Measurements from ENCODE around the gene TMEM114. TPM values are rescaled to one million over a fixed set of nuclear protein-coding genes. Genes with fewer than 3 reads are reported as not detected.

The TMEM114 gene
- total RNA-seq, 1 donor from 2014 or later: 1.8 TPM

DNA sequence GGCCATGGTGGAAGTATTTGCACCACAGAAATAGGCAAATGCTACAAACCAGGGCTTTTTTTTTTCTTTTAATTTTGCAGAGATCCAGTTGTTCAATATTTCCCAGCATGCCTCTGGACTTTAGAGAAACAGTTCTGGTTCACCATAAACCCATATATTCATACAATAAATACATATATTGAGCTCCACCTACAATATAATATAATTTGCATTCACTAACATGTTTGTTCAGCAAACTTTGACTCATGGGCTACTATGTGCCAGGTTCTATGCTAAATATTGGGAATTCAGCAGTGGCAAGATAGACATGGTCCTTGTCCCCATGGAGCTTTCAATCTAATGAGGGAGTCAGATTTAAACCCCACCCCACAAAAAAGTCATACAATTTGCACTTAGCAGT is 3.2 kb downstream of the TMEM114 start:
- DNase-seq (ENCODE audit: low spot score, unreplicated experiment): no peak
- H3K4me1 Mint-ChIP-seq (ENCODE audit: low read depth): peaks cover 5% of the 10 kb centered on the region
- H3K36me3 Mint-ChIP-seq (ENCODE audit: insufficient read depth): no peaks in the 10 kb centered on the region
- no peak overlapping the region for H3K4me3 Mint-ChIP-seq (ENCODE audit: low read depth)
- H3K9me3 Mint-ChIP-seq (ENCODE audit: low read depth): no peaks in the 10 kb centered on the region
- H3K27me3 Mint-ChIP-seq: peaks cover 39% of the 10 kb centered on the region
- TF ChIP-seq, protein P1, sequence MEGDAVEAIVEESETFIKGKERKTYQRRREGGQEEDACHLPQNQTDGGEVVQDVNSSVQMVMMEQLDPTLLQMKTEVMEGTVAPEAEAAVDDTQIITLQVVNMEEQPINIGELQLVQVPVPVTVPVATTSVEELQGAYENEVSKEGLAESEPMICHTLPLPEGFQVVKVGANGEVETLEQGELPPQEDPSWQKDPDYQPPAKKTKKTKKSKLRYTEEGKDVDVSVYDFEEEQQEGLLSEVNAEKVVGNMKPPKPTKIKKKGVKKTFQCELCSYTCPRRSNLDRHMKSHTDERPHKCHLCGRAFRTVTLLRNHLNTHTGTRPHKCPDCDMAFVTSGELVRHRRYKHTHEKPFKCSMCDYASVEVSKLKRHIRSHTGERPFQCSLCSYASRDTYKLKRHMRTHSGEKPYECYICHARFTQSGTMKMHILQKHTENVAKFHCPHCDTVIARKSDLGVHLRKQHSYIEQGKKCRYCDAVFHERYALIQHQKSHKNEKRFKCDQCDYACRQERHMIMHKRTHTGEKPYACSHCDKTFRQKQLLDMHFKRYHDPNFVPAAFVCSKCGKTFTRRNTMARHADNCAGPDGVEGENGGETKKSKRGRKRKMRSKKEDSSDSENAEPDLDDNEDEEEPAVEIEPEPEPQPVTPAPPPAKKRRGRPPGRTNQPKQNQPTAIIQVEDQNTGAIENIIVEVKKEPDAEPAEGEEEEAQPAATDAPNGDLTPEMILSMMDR (IDR thresholded peaks at IDR 0.05; ENCODE audit: unreplicated experiment): no peak
- no peak overlapping the region for H3K27ac Mint-ChIP-seq

DNA sequence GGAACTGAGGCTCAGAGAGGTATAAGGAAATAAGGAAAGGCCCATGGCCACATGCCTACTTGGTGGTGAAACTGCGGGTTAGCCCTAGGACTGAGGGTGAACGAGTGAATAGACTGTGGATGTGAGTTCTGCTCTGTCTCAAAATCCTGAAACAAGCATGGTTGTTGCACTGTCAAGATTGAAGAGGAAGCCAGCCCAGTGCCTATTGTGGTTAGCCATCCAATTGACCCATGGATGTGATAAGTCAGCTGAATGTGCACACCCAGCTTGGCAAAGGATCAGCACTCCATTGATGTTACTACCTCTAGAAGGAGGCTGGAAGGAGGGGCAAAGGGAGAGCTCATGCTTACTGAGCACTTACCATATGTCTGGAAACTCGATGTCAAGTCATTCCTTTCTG is 4.5 kb downstream of the TMEM114 start:
- peaks cover 39% of the 10 kb centered on the region for H3K27me3 Mint-ChIP-seq
- H3K9me3 Mint-ChIP-seq (ENCODE audit: low read depth): no peaks in the 10 kb centered on the region
- DNase-seq (ENCODE audit: low spot score, unreplicated experiment): no peak
- H3K4me3 Mint-ChIP-seq (ENCODE audit: low read depth): no peak overlapping the region
- no peak overlapping the region for H3K27ac Mint-ChIP-seq
- H3K36me3 Mint-ChIP-seq (ENCODE audit: insufficient read depth): no peaks in the 10 kb centered on the region
- TF ChIP-seq, protein P1 (IDR thresholded peaks at IDR 0.05; ENCODE audit: unreplicated experiment): no peak
- peaks cover 5% of the 10 kb centered on the region for H3K4me1 Mint-ChIP-seq (ENCODE audit: low read depth)

GRCh38 chr16:8585041-8585440 is 5.3 kb downstream of the TMEM114 start:
- DNase-seq (ENCODE audit: low spot score, unreplicated experiment): no peak
- no peak overlapping the region for H3K27ac Mint-ChIP-seq
- peaks cover 39% of the 10 kb centered on the region for H3K27me3 Mint-ChIP-seq
- peaks cover 5% of the 10 kb centered on the region for H3K4me1 Mint-ChIP-seq (ENCODE audit: low read depth)
- H3K9me3 Mint-ChIP-seq (ENCODE audit: low read depth): no peaks in the 10 kb centered on the region
- no peak overlapping the region for H3K4me3 Mint-ChIP-seq (ENCODE audit: low read depth)
- TF ChIP-seq, protein P1 (IDR thresholded peaks at IDR 0.05; ENCODE audit: unreplicated experiment): no peak
- no peaks in the 10 kb centered on the region for H3K36me3 Mint-ChIP-seq (ENCODE audit: insufficient read depth)

GRCh38 chr16:8583732-8584131 is 6.6 kb downstream of the TMEM114 start:
- Mint-ChIP-seq H3K36me3 (ENCODE audit: insufficient read depth) (no peaks in the 10 kb centered on the region), H3K4me1 (ENCODE audit: low read depth) (peaks cover 2% of the 10 kb centered on the region), H3K27ac (no peak overlapping the region), H3K27me3 (peaks cover 32% of the 10 kb centered on the region), H3K4me3 (ENCODE audit: low read depth) (no peak overlapping the region), H3K9me3 (ENCODE audit: low read depth) (no peaks in the 10 kb centered on the region)
- no peak for DNase-seq (ENCODE audit: low spot score, unreplicated experiment)
- TF ChIP-seq, protein P1 (IDR thresholded peaks at IDR 0.05; ENCODE audit: unreplicated experiment): no peak

DNA sequence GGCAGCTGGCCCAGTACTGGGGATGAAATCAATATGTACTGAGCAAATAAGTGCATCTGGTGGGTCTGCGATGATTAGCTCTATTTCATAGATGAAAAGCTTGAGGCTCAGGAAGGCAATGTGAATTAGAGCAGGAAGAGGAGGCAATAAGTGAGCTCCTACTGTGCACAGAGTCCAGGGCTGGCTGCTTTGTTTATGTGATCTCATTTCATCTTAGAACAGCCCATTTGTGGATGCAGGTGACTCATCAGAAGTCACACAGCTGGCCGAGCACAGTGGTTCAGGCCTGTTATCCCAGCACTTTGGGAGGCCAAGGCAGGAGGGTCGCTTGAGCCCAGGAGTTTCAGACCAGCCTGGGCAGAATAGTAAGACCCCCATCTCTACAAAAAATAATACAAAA is 7.1 kb downstream of the TMEM114 start:
- no peak for DNase-seq (ENCODE audit: low spot score, unreplicated experiment)
- Mint-ChIP-seq H3K9me3 (ENCODE audit: low read depth) (no peaks in the 10 kb centered on the region), H3K27ac (no peak overlapping the region), H3K4me1 (ENCODE audit: low read depth) (no peaks in the 10 kb centered on the region), H3K27me3 (peaks cover 27% of the 10 kb centered on the region), H3K4me3 (ENCODE audit: low read depth) (no peak overlapping the region), H3K36me3 (ENCODE audit: insufficient read depth) (no peaks in the 10 kb centered on the region)
- TF ChIP-seq, protein P1 (IDR thresholded peaks at IDR 0.05; ENCODE audit: unreplicated experiment): no peak
